DND-41 (cell line): Measurements from ENCODE around the gene GMNN.
"Not testable (repeated sequence)": the region's sequence is repeated elsewhere in the genome, so short reads cannot be mapped to it uniquely, and the experiment has no call there.

Experiments
- ATAC-seq: fragments of 200-7000 bp; cut with Tn5 transposase; 3 replicates; pipeline ENCODE4 v1.9.1; 2021; ENCODE audit warnings: low read depth; ENCODE audit not compliant: insufficient read depth
- DNase-seq: peaks from one replicate; pipeline ENCODE4 v3.0.0-alpha.2; 2020
- H2AFZ ChIP-seq: 2 replicates; pipeline ENCODE4 v1.6.0; 2012; ENCODE audit warnings: low read depth, low read length
- H3K27ac ChIP-seq: 2 replicates; pipeline ENCODE4 v1.5.1; 2012; ENCODE audit warnings: low read length, inconsistent platforms
- H3K27me3 ChIP-seq: fragments of 200-600 bp; sonication (generic); 2 replicates; pipeline ENCODE4 v1.6.0; 2012; ENCODE audit warnings: low read length, mild to moderate bottlenecking, inconsistent platforms; ENCODE audit not compliant: insufficient read depth, poor library complexity
- H3K36me3 ChIP-seq: 2 replicates; pipeline ENCODE4 v1.5.1; 2012; ENCODE audit warnings: low read length, inconsistent platforms; ENCODE audit not compliant: insufficient read depth
- H3K4me1 ChIP-seq: 2 replicates; pipeline ENCODE4 v1.5.1; 2012; ENCODE audit warnings: mild to moderate bottlenecking, low read length; ENCODE audit not compliant: insufficient read depth
- H3K4me2 ChIP-seq: 2 replicates; pipeline ENCODE4 v1.6.0; 2012; ENCODE audit warnings: mild to moderate bottlenecking, moderate library complexity, low read length, inconsistent platforms; ENCODE audit not compliant: insufficient read depth
- H3K4me3 ChIP-seq, 2 experiments: fragments of 200-600 bp in 1 of 2; shearing (Covaris generic) in 1 of 2; 2 replicates each; pipeline ENCODE4 v1.5.1; 2012 to 2016; ENCODE audit warnings: inconsistent platforms in 2 of 2, low read length in 2 of 2, mild to moderate bottlenecking in 2 of 2, low read depth in 1 of 2, moderate library complexity in 1 of 2
- H3K79me2 ChIP-seq: 2 replicates; pipeline ENCODE4 v1.6.0; 2012; ENCODE audit warnings: low read length, inconsistent platforms; ENCODE audit not compliant: insufficient read depth
- H3K9ac ChIP-seq: 2 replicates; pipeline ENCODE4 v1.6.0; 2012; ENCODE audit warnings: low read depth, mild to moderate bottlenecking, inconsistent platforms, low read length, moderate library complexity
- H3K9me3 ChIP-seq: 2 replicates; pipeline ENCODE4 v1.5.1; 2012; ENCODE audit warnings: low read length, moderate library complexity, mild to moderate bottlenecking, inconsistent platforms; ENCODE audit not compliant: insufficient read depth, severe bottlenecking
- H4K20me1 ChIP-seq: 2 replicates; pipeline ENCODE4 v1.6.0; 2012; ENCODE audit warnings: low read length; ENCODE audit not compliant: insufficient read depth
- EZH2 ChIP-seq: IDR thresholded peaks from 3 replicates; pipeline ENCODE4 v1.6.1; 2012; ENCODE audit warnings: borderline replicate concordance, low read depth, mild to moderate bottlenecking, moderate library complexity, low read length, inconsistent platforms; ENCODE audit not compliant: severe bottlenecking
- TF ChIP-seq, protein P1 (sequence below): IDR thresholded peaks from 2 replicates; pipeline ENCODE4 v1.5.1; 2012; ENCODE audit warnings: borderline replicate concordance, low read length, moderate library complexity, mild to moderate bottlenecking; ENCODE audit not compliant: poor library complexity, severe bottlenecking; ENCODE audit errors: extremely low read depth

The GMNN gene

DNA sequence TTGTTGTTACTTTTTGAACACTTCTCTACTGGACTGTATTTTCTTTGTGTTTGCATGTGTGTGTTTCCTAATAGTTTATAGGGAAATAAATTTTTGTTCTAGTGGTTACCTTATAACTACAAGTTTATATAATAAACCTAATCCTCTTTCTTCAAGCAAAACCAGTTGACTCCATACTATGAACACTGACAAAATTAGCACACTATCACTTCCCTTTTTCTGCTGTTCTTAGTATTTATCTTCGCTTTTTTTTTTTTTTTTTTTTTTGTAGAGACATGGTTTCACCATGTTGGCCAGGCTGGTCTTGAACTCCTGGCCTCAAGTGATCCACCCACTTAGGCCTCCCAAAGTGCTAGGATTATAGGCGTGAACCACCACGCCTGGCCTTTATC is 30.8 kb upstream of the GMNN start:
- no peak for DNase-seq
- H3K9ac ChIP-seq, result no peak overlapping the region
- no peak for ATAC-seq

DNA sequence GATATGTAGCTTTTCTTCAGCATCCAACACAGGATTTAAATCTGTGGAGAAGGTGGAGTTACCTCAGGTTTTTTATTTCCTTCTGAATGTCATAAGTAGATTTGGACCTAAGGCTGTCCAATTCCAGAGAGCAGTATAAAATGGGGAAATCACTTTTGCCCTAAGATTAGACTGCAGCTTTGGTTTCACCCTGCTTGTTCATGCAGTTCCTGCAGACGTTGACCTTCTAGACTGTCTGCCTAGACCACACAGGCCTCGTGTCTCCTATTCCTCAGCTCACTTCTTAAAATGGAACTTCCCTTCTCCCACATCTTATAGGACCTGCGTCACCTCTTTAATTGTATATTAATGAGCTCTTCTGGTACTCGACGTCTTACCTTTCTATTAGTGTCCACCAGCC is 29.8 kb upstream of the GMNN start:
- no peak overlapping the region for H3K27ac ChIP-seq
- DNase-seq, result no peak
- no peak overlapping the region for H2AFZ ChIP-seq

More for the DNA sequence above, 30.8 kb upstream of the GMNN start:
- Histone ChIP-seq H3K36me3 (no peaks in the 10 kb centered on the region), H3K79me2 (no peaks in the 10 kb centered on the region), H3K27ac (no peak overlapping the region), H3K4me2 (no peak overlapping the region), H3K4me3 (no peak overlapping the region), H3K4me1 (no peaks in the 10 kb centered on the region), H3K9me3 (no peaks in the 10 kb centered on the region), H2AFZ (no peak overlapping the region), H3K27me3 (no peaks in the 10 kb centered on the region), H4K20me1 (no peaks in the 10 kb centered on the region)
- TF ChIP-seq, protein P1, sequence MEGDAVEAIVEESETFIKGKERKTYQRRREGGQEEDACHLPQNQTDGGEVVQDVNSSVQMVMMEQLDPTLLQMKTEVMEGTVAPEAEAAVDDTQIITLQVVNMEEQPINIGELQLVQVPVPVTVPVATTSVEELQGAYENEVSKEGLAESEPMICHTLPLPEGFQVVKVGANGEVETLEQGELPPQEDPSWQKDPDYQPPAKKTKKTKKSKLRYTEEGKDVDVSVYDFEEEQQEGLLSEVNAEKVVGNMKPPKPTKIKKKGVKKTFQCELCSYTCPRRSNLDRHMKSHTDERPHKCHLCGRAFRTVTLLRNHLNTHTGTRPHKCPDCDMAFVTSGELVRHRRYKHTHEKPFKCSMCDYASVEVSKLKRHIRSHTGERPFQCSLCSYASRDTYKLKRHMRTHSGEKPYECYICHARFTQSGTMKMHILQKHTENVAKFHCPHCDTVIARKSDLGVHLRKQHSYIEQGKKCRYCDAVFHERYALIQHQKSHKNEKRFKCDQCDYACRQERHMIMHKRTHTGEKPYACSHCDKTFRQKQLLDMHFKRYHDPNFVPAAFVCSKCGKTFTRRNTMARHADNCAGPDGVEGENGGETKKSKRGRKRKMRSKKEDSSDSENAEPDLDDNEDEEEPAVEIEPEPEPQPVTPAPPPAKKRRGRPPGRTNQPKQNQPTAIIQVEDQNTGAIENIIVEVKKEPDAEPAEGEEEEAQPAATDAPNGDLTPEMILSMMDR, result no peak
- no peak for TF ChIP-seq EZH2

DNA sequence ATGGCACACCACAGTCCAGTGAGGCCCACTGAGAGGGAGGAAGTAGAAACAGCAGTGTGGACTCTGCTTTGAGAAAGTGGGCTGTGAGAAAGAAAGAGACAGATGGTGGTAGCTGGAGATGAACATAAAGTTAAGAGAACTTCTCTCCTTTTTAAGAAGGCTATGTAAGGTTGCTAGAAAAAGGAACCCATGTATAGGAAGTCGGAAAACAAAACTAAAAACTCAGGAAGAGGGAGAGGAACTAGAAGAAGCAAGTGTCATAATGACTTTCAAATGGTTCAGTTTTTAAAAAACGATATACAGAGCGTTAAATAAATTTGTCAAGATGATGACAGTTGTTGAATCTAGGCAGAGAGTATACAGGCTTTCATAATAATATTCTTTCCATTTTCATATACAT is 25.4 kb upstream of the GMNN start:
- Histone ChIP-seq H3K9me3 (no peaks in the 10 kb centered on the region), H3K4me3 (no peak overlapping the region), H3K9ac (no peak overlapping the region), H3K36me3 (no peaks in the 10 kb centered on the region), H3K4me2 (no peak overlapping the region), H3K27me3 (peaks cover 2% of the 10 kb centered on the region), H3K79me2 (no peaks in the 10 kb centered on the region), H3K27ac (no peak overlapping the region), H2AFZ (no peak overlapping the region), H3K4me1 (no peaks in the 10 kb centered on the region), H4K20me1 (no peaks in the 10 kb centered on the region)
- DNase-seq, result no peak
- TF ChIP-seq EZH2, result no peak
- TF ChIP-seq, protein P1, result no peak
- ATAC-seq, result no peak

More for the DNA sequence above, 29.8 kb upstream of the GMNN start:
- Histone ChIP-seq H3K9ac (no peak overlapping the region), H3K4me1 (no peaks in the 10 kb centered on the region), H3K4me3 (no peak overlapping the region), H3K9me3 (no peaks in the 10 kb centered on the region), H3K79me2 (no peaks in the 10 kb centered on the region), H3K4me2 (no peak overlapping the region), H3K36me3 (no peaks in the 10 kb centered on the region), H4K20me1 (no peaks in the 10 kb centered on the region), H3K27me3 (no peaks in the 10 kb centered on the region)
- no peak for ATAC-seq
- TF ChIP-seq EZH2, result no peak
- TF ChIP-seq, protein P1, result no peak

DNA sequence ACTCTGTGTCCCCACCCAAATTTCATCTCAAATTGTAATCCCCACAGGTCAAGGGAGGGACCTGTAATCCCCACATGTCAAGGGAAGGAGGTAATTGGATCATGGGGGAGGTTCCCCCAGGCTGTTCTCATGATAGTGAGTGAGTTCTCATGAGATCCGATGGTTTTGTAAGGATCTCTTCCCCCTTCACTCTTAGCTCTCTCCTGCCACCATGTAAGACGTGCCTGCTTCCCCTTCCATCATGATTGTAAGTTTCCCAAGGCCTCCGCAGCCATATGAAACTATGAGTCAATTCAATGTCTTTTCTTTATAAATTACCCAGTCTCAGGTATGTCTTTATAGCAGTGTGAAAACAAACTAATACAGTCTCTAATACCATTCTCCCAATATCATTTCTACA is 23.9 kb upstream of the GMNN start:
- H2AFZ ChIP-seq, H3K9me3 ChIP-seq, ATAC-seq, DNase-seq, H4K20me1 ChIP-seq, H3K27me3 ChIP-seq, H3K9ac ChIP-seq, H3K79me2 ChIP-seq, H3K27ac ChIP-seq, H3K4me2 ChIP-seq, H3K36me3 ChIP-seq, H3K4me1 ChIP-seq, H3K4me3 ChIP-seq: not testable (repeated sequence)
